ENCODE results near the gene CPB1.

CPB1 gene

GRCh38 chr3:148833223-148833622 lies 5.6 kb downstream of the CPB1 start:
- no peak for DNase-seq

DNA sequence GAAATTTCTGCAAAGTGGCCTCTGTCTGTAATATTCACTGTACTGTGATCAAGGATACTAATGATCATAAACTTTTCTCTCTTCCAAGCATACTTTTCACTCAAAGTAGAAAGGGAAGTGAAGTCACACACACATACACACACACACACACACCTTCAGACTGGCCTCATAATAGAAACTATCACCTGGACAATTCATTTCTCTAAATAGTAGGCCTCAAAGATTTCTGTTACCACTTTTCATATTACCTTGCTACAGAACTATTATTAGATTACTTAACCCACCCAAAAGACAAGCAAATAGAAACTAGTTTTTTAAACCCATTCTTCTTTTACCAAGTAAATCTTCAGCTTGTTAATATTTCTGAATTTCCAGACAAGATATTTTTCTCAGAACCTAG lies 12.2 kb downstream of the CPB1 start:
- DNase-seq, result no peak

GRCh38 chr3:148840451-148840850 lies 12.8 kb downstream of the CPB1 start:
- DNase-seq, result no peak

DNA sequence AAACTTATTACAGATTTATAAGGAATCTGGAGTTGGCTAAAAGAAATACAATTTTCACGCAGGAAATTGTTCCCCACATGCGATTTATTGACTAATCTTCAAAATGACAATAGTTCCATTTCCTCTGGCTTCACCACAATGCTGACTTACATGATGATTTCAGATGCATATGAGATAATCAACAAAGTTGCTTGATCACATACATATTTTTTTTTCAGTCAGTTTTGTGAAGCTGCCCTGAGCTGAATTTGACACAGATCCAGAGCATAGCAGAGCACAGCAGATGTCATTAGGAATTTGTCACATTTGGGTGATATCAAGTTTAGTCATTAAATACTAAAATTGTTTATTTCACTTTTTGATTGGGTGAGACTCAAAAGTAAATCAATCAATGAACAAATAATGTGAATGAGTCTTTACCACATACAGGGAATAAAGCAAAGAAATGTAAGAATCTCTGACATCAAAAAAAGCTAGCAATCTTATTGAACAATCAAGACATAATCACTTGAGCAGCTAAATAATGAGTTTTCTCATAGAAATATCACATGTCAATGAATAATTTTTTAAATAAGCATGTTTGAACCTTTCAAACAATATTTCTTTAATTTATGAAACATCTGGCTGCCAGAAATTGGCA lies 18.3 kb downstream of the CPB1 start:
- no peak for DNase-seq

DNA sequence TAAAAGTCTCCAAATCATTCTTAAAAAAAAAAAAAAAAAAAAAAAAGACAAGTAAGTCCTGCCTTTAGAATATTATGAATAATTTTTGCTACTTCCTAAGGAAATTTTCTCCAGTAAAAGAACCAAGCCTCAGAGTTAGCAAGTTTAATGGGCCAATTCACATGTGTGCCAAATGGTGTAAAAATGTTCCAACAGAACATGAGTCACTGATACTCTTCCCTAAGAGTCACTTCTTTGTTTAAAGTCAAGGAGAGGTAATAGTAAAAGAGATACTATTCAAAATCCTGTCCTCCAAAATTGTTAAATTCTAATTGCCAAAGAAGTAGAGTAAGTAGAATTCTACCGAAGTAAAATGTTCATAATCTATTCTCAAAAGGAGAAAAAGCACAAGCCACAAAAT lies 19.7 kb downstream of the CPB1 start:
- DNase-seq, result no peak

DNA sequence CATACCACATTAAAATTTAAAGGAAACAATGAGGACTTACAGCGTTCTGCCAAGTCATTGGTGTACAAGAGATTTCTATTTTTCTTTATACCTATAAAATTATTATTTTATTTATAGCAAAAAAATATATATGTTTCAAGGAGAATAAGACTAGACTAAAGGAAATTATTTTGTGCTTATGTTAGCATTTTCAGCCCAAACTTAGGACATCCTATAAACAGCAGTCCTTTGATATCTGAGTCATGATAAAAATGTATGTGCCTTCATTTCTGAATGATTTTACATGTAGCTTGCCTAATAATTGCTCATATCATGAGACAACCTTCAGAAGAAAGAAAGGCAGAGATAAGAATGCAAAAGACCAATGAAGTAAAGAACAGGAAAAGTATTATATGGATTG lies 20.8 kb downstream of the CPB1 start:
- no peak for DNase-seq

GRCh38 chr3:148852271-148852992 lies 24.8 kb downstream of the CPB1 start:
- DNase-seq, result no peak

GRCh38 chr3:148853076-148853475 lies 25.5 kb downstream of the CPB1 start:
- no peak for DNase-seq

DNA sequence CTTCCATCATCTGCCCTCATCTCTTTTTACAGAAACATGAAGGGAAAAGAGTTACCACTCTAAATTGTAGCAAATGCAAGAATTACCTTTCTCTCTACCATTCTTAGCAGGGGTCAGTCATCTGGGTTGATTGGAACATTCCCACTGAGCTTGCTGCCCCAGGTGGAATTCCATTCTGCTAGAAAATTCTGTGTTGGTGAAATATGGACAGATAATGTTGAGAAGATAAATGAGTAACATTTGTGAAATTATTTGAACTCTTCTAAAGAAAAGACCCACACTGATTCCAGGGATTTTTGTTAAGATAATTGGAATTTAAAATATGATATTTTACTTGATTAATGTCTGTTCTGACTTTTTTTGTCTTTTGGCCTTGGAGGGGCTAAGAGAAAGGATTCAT lies 26.4 kb downstream of the CPB1 start:
- DNase-seq, result no peak

GRCh38 chr3:148856384-148856783 lies 28.8 kb downstream of the CPB1 start:
- no peak for DNase-seq

DNA sequence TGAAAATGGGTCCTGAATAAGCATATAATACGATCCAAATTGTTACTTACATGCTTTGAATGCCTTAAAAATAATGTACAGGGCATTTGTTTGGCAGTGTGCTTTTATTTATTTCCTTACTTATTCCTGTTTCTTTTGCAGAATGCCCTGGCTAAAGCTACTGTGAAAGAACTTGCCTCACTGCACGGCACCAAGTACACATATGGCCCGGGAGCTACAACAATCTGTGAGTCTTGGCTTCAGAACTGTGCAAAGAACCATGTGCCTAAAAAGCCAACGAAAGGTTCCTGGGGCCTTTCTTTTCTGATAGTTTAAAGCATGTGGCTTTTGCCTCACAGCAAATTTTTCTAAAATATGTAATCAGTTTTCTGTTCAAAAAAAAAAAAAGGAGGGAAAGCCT lies 29.7 kb downstream of the CPB1 start:
- DNase-seq, result no peak

- no peak for DNase-seq
These were observed 33.8 kb downstream of the CPB1 start for GRCh38 chr3:148861277-148861869.

GRCh38 chr3:148863297-148863696 lies 35.7 kb downstream of the CPB1 start:
- no peak for DNase-seq

DNA sequence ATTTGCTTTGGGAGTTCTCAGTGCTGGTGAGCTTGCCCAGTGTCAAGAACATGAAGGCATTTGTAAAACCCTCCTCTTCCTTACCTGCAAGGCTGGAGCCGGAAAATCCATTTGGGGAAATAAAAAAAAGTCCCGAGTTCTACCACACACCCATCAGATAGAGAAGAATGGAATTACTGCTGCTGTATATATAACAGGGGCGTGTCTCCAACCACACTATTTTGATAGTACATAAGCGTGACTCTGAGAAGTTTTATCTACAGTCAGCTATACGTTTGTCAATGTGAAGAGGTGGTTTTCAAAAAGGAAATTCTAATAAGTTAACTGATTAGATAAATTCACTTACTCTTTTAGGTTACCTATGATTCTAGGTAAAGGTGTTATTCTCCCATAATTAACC lies 36.2 kb downstream of the CPB1 start:
- DNase-seq, result no peak

GRCh38 chr3:148865049-148865448 lies 37.4 kb downstream of the CPB1 start, which contains the start of gene CPA3:
TSS of gene CPA3 (plus strand) at chr3:148865296. CDS start at chr3:148865308, 12 bp downstream.
- no peak for DNase-seq

DNA sequence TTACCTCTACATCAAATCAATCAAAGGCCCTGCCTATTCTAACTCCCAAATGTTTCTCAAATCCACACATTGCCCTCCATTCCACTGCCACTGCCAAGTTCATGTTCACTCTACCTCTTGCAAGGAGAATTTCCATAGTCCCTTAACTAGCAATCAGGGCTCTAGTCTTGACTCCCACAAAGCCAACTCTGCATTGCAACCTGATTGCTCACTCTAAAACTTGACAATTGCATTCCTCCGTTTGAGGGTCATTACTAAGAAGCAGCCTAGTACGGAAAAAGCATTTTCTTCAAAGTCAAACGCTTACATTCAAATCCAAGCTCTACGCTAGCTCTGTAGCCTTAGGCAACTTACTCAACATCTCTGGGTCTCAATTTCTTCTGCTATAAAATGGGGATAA lies 38.6 kb downstream of the CPB1 start:
- DNase-seq, result no peak

GRCh38 chr3:148873270-148873927 lies 45.8 kb downstream of the CPB1 start:
- no peak for DNase-seq

DNA sequence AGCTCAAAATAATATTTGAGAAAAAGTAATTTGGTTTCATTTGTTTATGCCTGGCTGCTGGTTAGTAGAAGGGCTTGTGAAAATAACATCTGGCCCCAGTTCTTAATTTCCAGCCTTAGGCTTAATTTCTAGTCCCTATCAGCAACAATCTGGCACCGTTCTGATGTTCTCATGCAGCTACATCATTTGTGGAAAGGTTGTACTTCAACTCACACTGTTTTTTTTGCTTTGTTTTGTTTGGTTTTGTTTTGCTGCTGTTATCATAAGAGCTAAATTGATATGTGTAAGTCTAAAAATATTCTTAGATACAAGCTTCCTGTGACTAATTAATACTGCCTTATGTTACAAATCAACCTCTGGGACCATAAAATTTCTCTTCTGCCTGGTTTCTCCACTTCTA lies 46.4 kb downstream of the CPB1 start:
- DNase-seq, result no peak

- no peak for DNase-seq
These were observed 50.5 kb downstream of the CPB1 start for GRCh38 chr3:148878095-148878494.

GRCh38 chr3:148879256-148879655 lies 51.6 kb downstream of the CPB1 start:
- DNase-seq, result no peak

DNA sequence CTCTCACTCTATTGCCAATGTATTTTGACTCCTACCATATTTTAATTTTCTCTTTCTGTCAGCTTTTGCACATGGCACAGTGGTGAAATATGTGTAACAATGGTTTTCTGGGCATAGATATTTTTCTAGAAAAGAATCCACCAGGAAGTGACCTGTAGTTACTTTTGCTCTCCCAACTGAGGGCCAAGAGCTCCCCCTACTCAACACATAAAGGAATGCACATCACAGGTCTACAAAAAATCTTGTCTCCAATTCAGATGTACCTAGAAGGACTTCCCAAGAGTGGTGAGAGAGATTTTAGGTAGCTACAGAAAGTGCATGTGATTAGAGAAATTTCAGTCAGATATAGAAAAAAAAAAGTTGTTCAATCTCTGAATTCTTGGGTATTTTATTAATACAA lies 53.1 kb downstream of the CPB1 start:
- DNase-seq, result no peak

GRCh38 chr3:148881286-148881685 lies 53.7 kb downstream of the CPB1 start:
- DNase-seq, result no peak

- DNase-seq, result no peak
These were observed 54.7 kb downstream of the CPB1 start for GRCh38 chr3:148882288-148882687.

DNA sequence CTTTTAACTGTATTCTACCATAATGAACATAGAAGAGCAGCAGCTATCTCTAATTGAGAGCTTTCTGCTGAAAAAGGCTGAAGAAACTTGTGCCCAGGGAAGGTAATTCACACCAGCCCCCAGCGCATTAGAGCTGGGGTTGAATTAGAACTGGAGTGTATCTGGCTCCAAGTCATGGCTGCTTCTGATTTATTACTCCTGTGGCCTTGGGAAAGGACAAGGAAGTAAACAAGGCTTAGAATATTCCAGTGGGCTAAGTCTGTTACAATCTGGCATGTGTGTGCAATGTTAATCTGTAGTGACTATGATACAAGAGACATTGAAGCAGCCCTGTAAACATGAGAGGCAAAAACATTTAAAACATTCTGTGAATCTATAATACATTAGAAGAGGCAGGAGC lies 55.6 kb downstream of the CPB1 start:
- no peak for DNase-seq

Measured in activated CD4-positive, alpha-beta T cell treated with anti-CD3 and anti-CD28 coated beads, Interleukin-2, amount 50 U/mL, for 4 hours (primary cell).